DOHH2 (cell line): ENCODE data around the gene DEPDC1.

Source experiments
- EZH2phosphoT487 ChIP-seq: fragments of 200-600 bp; sonication (generic); IDR thresholded peaks from 2 replicates; pipeline ENCODE4 v1.6.1; 2017; ENCODE audit warnings: borderline replicate concordance, mild to moderate bottlenecking, antibody characterized with exemption, low read length, moderate library complexity, mixed read lengths
- TF ChIP-seq, protein P1 (sequence below): fragments of 200-600 bp; sonication (generic); IDR thresholded peaks from one replicate; pipeline ENCODE4 v1.5.1; 2014; ENCODE audit warnings: antibody characterized with exemption, mild to moderate bottlenecking, low read depth, low read length; ENCODE audit not compliant: poor library complexity, severe bottlenecking

DNA sequence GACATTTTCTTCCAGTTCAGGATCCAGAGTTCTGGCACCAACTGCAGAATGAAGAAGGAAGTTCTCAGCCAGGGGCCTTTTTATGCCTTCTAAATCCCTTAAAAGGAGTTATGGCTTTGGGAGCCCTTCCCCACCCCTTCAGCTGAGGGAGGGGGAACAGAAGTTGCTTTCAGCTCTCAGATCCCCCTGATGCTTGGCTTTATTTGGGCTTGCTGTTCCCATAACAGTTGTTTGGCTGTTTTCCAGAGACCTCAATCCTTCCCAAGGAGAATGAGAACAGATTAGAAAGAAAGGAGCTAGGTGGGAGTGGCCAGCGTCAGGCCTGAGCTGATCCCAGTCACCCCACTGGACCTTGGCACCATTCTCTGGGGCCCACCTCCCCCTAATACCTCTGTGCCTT lies 47.0 kb downstream of the DEPDC1 start, which contains the start of gene RPE65:
- TF ChIP-seq, protein P1, sequence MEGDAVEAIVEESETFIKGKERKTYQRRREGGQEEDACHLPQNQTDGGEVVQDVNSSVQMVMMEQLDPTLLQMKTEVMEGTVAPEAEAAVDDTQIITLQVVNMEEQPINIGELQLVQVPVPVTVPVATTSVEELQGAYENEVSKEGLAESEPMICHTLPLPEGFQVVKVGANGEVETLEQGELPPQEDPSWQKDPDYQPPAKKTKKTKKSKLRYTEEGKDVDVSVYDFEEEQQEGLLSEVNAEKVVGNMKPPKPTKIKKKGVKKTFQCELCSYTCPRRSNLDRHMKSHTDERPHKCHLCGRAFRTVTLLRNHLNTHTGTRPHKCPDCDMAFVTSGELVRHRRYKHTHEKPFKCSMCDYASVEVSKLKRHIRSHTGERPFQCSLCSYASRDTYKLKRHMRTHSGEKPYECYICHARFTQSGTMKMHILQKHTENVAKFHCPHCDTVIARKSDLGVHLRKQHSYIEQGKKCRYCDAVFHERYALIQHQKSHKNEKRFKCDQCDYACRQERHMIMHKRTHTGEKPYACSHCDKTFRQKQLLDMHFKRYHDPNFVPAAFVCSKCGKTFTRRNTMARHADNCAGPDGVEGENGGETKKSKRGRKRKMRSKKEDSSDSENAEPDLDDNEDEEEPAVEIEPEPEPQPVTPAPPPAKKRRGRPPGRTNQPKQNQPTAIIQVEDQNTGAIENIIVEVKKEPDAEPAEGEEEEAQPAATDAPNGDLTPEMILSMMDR: no peak
- no peak for TF ChIP-seq EZH2phosphoT487
